SK-MEL-5 (cell line): ENCODE results near the gene RABGAP1. TPM values are rescaled to one million over a fixed set of nuclear protein-coding genes. Genes with fewer than 3 reads are reported as not detected.
A peak's percentile ranks its signal among the peaks of the same experiment; 100 is the strongest.

Experiments used
- DNase-seq: peaks from one replicate; pipeline ENCODE4 v3.0.0-alpha.2; 2016; ENCODE audit warnings: low read depth, low spot score
- in situ Hi-C: cut with HindIII; loops from 2 replicates; pipeline ENCODE4 v1.10.0; 2016; ENCODE audit warnings: low sequenced_read_pairs, high pct_unique_total_duplicates, low pct_unique_long_range_greater_than_20kb
- total RNA-seq: library from RNA; depleted of rRNA; stranded (reverse); fragments of >200 nt; shearing (Covaris generic); gene quantifications from 2 replicates; pipeline ENCODE4 v1.2.3, GENCODE V29; 2014

RABGAP1 gene
- total RNA-seq, 1 experiment from 2014 or later, result 18.3 TPM

GRCh38 chr9:123089790-123090189, 149.0 kb downstream of the RABGAP1 start:
- DNase-seq, result no peak
- in situ Hi-C loops, result no loop called here

GRCh38 chr9:123090198-123090896, 149.5 kb downstream of the RABGAP1 start:
- in situ Hi-C loops, result no loop called here
- DNase-seq, result no peak

GRCh38 chr9:123090956-123091355, 150.1 kb downstream of the RABGAP1 start:
- in situ Hi-C loops, result no loop called here
- DNase-seq, result no peak

GRCh38 chr9:123091459-123091858, 150.6 kb downstream of the RABGAP1 start:
- DNase-seq, result peak; percentile 19
- in situ Hi-C loops, result no loop called here

GRCh38 chr9:123093141-123093540, 152.3 kb downstream of the RABGAP1 start:
- in situ Hi-C loops, result no loop called here
- no peak for DNase-seq

- DNase-seq, result no peak
- in situ Hi-C loops, result no loop called here
Measured at GRCh38 chr9:123096987-123097386, 156.2 kb downstream of the RABGAP1 start.

- DNase-seq, result no peak
- in situ Hi-C loops, result no loop called here
Measured at GRCh38 chr9:123097430-123098095, 156.7 kb downstream of the RABGAP1 start.

GRCh38 chr9:123098096-123098459, 157.3 kb downstream of the RABGAP1 start:
- no peak for DNase-seq
- in situ Hi-C loops, result no loop called here

GRCh38 chr9:123099042-123099441, 158.2 kb downstream of the RABGAP1 start:
- DNase-seq, result no peak
- in situ Hi-C loops, result no loop called here

GRCh38 chr9:123099548-123099947, 158.7 kb downstream of the RABGAP1 start:
- no peak for DNase-seq
- in situ Hi-C loops, result no loop called here

GRCh38 chr9:123102375-123103113, 161.7 kb downstream of the RABGAP1 start:
- DNase-seq, result peak; percentile 8
- in situ Hi-C loops, result loop anchor here (25.0 kb wide), 1 partner anchor 260 kb away; the partner anchor contains the start of gene CRB2

- in situ Hi-C loops, result loop anchor here (25.0 kb wide), 1 partner anchor 257 kb away; the partner anchor contains the start of gene CRB2
- no peak for DNase-seq
Measured at GRCh38 chr9:123104807-123105206, 164.0 kb downstream of the RABGAP1 start.

- in situ Hi-C loops, result loop anchor here (25.0 kb wide), 1 partner anchor 257 kb away; the partner anchor contains the start of gene CRB2
- DNase-seq, result no peak
Measured at GRCh38 chr9:123105490-123105889, 164.7 kb downstream of the RABGAP1 start.

GRCh38 chr9:123107639-123108285, 166.9 kb downstream of the RABGAP1 start:
- in situ Hi-C loops, result loop anchor here (25.0 kb wide), 1 partner anchor 255 kb away; the partner anchor contains the start of gene CRB2

GRCh38 chr9:123108976-123109375, 168.2 kb downstream of the RABGAP1 start:
- in situ Hi-C loops, result loop anchor here (25.0 kb wide), 1 partner anchor 253 kb away; the partner anchor contains the start of gene CRB2

More at GRCh38 chr9:123107639-123108285, 166.9 kb downstream of the RABGAP1 start:
- DNase-seq, result no peak

GRCh38 chr9:123109540-123110279, 168.9 kb downstream of the RABGAP1 start:
- in situ Hi-C loops, result loop anchor here (25.0 kb wide), 1 partner anchor 253 kb away; the partner anchor contains the start of gene CRB2
- no peak for DNase-seq

More at GRCh38 chr9:123108976-123109375, 168.2 kb downstream of the RABGAP1 start:
- no peak for DNase-seq
